NOMO-1 treated with DMSO at 0.1 percent for 48 hours (cell line): ENCODE results near the gene EPB41L2.
"Not testable (repeated sequence)": the region's sequence is repeated elsewhere in the genome, so short reads cannot be mapped to it uniquely, and the experiment has no call there.

Experiments
- DNase-seq: peaks from one replicate; lab custom pipeline; 2025; ENCODE audit not compliant: unreplicated experiment; lab: John Stamatoyannopoulos, UW

The EPB41L2 gene

GRCh38 chr6:131063028-131063763 is at the start of gene EPB41L2:
EPB41L2 (minus strand) TSS chr6:131063245; CDS start chr6:130956485, 106,760 bp downstream.
- DNase-seq = peak; percentile 45

DNA sequence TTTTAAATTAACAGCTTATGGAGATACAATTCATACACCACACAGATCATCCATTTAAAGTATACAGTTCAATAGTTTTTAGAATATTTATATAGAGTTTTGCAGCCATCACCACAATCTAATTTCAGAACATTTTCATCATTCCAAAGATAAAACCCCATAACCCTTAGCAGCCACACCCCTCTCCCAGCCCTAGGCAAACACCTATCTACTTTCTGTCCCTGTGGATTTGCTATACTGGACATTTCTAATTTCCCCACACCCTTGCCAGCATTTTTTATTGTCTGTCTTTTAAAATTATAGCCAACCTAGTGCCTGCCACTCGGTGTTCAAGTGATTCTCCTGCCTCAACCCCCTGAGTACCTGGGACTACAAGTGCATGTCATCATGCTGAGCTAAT is 49.2 kb upstream of the EPB41L2 start:
- DNase-seq = no peak

DNA sequence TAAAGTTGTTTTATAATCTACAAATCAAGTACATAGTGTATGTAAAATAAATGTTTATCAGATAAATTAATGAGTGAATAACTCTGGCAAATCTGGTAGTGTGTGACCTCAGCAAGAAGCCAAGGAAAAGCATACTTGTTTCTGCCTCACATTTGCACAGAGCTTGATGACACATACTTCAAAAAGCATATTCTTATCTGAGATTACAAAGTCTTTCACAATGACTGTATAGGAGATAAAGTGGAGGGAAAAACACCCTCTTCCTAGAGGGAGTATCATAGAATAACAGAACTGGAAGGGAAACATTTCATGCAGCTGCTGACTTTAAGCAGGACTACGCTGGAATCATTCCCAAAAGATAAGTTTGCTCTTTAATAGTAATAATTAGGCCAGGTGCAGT is 44.1 kb upstream of the EPB41L2 start:
- DNase-seq = no peak

GRCh38 chr6:131103901-131104300 is 40.9 kb upstream of the EPB41L2 start:
- no peak for DNase-seq

GRCh38 chr6:131103296-131103695 is 40.3 kb upstream of the EPB41L2 start:
- no peak for DNase-seq

GRCh38 chr6:131101911-131102680 is 39.1 kb upstream of the EPB41L2 start:
- no peak for DNase-seq

DNA sequence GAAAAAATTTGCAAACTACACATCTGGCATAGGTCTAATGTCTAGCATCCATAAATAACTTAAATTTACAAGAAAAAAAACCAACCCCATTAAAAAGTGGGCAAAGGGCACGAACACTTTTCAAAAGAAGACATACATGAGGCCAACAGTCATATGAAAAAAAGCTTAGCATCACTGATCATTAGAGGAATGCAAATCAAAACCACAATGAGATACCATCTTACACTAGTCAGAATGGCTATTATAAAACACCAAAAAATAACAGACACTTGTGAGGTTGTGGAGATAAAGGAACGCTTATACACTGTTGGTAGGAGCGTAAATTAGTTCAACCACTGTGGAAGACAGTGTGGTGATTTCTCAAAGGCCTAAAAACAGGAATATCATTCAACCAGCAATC is 33.7 kb upstream of the EPB41L2 start:
- no peak for DNase-seq

DNA sequence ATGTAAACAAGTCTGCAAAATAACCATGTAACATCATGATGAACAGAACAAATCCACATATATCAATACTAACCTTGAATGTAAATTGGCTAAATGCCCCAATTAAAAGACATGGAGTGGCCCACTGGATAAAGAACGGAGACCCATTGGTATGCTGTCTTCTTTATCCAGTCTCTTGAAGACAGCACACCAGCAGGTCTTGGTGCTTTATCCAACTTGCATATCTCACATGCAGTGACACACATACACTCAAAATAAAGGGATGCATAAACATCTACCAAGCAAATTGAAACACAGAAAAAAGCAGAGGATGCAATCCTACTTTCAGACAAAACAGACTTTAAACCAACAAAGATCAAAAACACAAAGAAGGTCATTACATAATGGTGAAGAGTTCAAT is 30.3 kb upstream of the EPB41L2 start:
- no peak for DNase-seq

GRCh38 chr6:131091944-131092343 is 28.9 kb upstream of the EPB41L2 start:
- DNase-seq = not testable (repeated sequence)

DNA sequence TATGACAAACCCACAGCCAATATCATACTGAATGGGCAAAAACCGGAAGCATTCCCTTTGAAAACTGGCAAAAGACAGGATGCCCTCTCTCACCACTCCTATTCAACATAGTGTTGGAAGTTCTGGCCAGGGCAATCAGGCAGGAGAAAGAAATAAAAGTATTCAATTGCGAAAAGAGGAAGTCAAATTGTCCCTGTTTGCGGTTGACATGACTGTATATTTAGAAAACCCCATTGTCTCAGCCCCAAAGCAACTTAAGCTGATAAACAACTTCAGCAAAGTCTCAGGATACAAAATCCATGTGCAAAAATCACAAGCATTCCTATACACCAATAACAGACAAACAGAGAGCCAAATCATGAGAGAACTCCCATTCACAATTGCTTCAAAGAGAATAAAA is 27.3 kb upstream of the EPB41L2 start:
- DNase-seq = peak; percentile 29

- no peak for DNase-seq
Measured at GRCh38 chr6:131084982-131085381, 21.9 kb upstream of the EPB41L2 start.

DNA sequence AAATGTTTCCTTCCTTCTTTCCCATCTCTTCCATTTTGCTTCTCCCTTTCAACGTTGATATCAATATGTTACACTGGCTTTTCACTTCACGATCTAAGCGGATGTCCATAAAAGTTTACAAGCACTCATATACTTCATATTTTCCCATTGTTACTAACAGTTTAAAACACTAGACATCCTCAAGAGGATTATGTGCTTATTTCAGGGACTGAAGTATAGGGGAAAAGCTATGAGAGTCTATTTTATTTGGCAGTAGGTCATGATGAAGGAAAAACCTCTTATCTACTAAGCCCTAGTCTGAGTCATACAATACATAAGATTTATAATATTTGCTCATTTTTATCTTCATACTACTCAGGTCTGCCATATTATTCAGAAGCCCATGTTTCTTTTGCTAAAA is 20.6 kb upstream of the EPB41L2 start:
- no peak for DNase-seq

GRCh38 chr6:131082335-131082734 is 19.3 kb upstream of the EPB41L2 start:
- DNase-seq = no peak

DNA sequence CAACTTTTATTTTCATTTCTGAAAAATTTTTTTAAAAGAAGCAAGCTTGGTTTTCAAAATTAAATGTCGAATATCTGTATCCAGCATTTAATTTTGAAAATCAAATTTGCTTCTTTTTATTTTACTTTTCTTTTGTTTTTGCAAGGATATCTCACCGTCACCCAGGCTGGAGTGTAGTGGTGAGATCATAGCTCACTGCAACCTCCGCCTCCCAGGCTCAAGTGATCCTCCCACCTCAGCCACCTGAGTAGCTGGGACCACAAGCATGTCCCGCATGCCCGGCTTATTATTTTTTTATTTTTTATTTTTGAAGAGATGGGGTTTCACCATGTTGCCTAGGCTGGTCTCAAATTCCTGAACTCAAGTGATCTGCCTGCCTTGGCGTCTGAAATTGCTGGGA is 17.0 kb upstream of the EPB41L2 start:
- no peak for DNase-seq

- DNase-seq = no peak
Measured at GRCh38 chr6:131073577-131073976, 10.5 kb upstream of the EPB41L2 start.

- no peak for DNase-seq
Measured at GRCh38 chr6:131070061-131070460, 7.0 kb upstream of the EPB41L2 start.

- DNase-seq = no peak
Measured at GRCh38 chr6:131068165-131068564, 5.1 kb upstream of the EPB41L2 start.

DNA sequence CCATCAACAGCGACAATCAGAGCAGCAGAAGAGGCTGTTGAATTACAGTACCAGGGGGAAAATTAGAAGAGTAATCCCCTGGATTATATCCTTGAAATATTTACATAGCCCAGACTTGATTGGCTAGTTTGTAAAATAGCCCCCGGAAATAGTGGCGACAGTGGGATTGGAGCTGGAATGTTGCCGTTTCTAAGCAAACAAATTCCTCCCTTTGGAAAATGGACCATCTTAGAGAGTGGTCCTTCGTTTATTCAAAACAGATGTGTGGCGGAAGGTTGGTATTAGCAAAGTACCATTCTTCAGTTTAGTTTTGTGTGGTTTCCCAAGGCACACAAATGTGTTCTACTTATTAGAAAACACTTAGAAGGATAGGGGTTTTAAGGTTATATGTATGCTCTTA is 4.5 kb upstream of the EPB41L2 start:
- no peak for DNase-seq

- no peak for DNase-seq
Measured at GRCh38 chr6:131065824-131066171, 2.8 kb upstream of the EPB41L2 start.

- DNase-seq = no peak
Measured at GRCh38 chr6:131065112-131065823, 2.2 kb upstream of the EPB41L2 start.

GRCh38 chr6:131063764-131064272 is 773 bp upstream of the EPB41L2 start:
- DNase-seq = no peak
